CD4-positive, alpha-beta T cell treated with Interleukin-1 beta for 1 hour (primary cell): ENCODE measurements around the gene C12orf60.

Experiments
- DNase-seq, 2 donors: peaks; one replicate each; pipeline ENCODE4 v3.0.0-alpha.2; 2020 to 2022

Gene C12orf60

GRCh38 chr12:14839262-14839661, 35.8 kb downstream of the C12orf60 start:
- DNase-seq = no peak

- DNase-seq = no peak
Measured at GRCh38 chr12:14840616-14841015, 37.1 kb downstream of the C12orf60 start.

- DNase-seq = no peak
Measured at GRCh38 chr12:14841761-14842160, 38.3 kb downstream of the C12orf60 start.

GRCh38 chr12:14842315-14842714, 38.8 kb downstream of the C12orf60 start:
- no peak for DNase-seq

- no peak for DNase-seq
Measured at GRCh38 chr12:14843425-14843887, 40.0 kb downstream of the C12orf60 start, which contains the start of gene ART4. ART4 (minus strand) TSS chr12:14843526; CDS start chr12:14843113, 413 bp downstream.

- no peak for DNase-seq
Measured at GRCh38 chr12:14844401-14844800, 40.9 kb downstream of the C12orf60 start.

GRCh38 chr12:14845350-14845750, 41.9 kb downstream of the C12orf60 start:
- DNase-seq = peak; percentile 42 to 67

GRCh38 chr12:14846042-14846587, 42.6 kb downstream of the C12orf60 start:
- DNase-seq = no peak

- no peak for DNase-seq
Measured at GRCh38 chr12:14846876-14847580, 43.6 kb downstream of the C12orf60 start.

- DNase-seq = no peak
Measured at GRCh38 chr12:14849661-14850060, 46.2 kb downstream of the C12orf60 start.

- DNase-seq = no peak
Measured at GRCh38 chr12:14850929-14851663, 47.6 kb downstream of the C12orf60 start.

GRCh38 chr12:14852880-14853279, 49.4 kb downstream of the C12orf60 start:
- no peak for DNase-seq

- DNase-seq = no peak
Measured at GRCh38 chr12:14853961-14854360, 50.5 kb downstream of the C12orf60 start.

GRCh38 chr12:14854586-14855183, 51.2 kb downstream of the C12orf60 start:
- no peak for DNase-seq

- DNase-seq = no peak
Measured at GRCh38 chr12:14858513-14858912, 55.0 kb downstream of the C12orf60 start.

- no peak for DNase-seq
Measured at GRCh38 chr12:14860490-14860889, 57.0 kb downstream of the C12orf60 start.

- DNase-seq = no peak
Measured at GRCh38 chr12:14868916-14869506, 65.5 kb downstream of the C12orf60 start.

GRCh38 chr12:14871247-14871646, 67.8 kb downstream of the C12orf60 start:
- no peak for DNase-seq

- DNase-seq = no peak
Measured at GRCh38 chr12:14871886-14872285, 68.4 kb downstream of the C12orf60 start.

- no peak for DNase-seq
Measured at GRCh38 chr12:14873440-14874185, 70.1 kb downstream of the C12orf60 start.
